ENCODE data around the gene TSHZ3. TPM values are rescaled to one million over a fixed set of nuclear protein-coding genes. Genes with fewer than 3 reads are reported as not detected.

TSHZ3 gene
- total and polyA plus RNA-seq, 4 donors = 1.9 to 12.9 (median 7.0) TPM

- peaks cover 0 to 10% (median 0%) of the 10 kb centered on the region in 4 donors for H3K36me3 ChIP-seq (ENCODE audit: control insufficient read depth in 4 of 4, insufficient read depth in 4 of 4, low read length in 4 of 4)
- H3K4me1 ChIP-seq (ENCODE audit: control insufficient read depth in 5 of 5, insufficient read depth in 5 of 5, low read length in 5 of 5) = peaks cover 0 to 79% (median 13%) of the 10 kb centered on the region in 5 donors
- DNase-seq = no peak
- ATAC-seq (ENCODE audit: insufficient read depth, low FRiP score) = no peak
- no peak overlapping the region for H3K4me3 ChIP-seq
- 6 to 8% methylated on average over 5 of the region's 5 CpGs for WGBS, 2 donors
- H3K27me3 ChIP-seq (ENCODE audit: control insufficient read depth in 3 of 3, insufficient read depth in 3 of 3, low read length in 2 of 3) = peaks cover 0 to 19% (median 0%) of the 10 kb centered on the region in 3 donors
- H3K9ac ChIP-seq (ENCODE audit: insufficient read depth in 1 of 2, low read length in 2 of 2) = peak overlapping the region in 1 of 2 donors; percentile 64
- H3K27ac ChIP-seq (ENCODE audit: low read depth in 1 of 2, low read length in 1 of 2) = peak overlapping the region in 1 of 2 donors; percentile 61
- TF ChIP-seq, protein P1, sequence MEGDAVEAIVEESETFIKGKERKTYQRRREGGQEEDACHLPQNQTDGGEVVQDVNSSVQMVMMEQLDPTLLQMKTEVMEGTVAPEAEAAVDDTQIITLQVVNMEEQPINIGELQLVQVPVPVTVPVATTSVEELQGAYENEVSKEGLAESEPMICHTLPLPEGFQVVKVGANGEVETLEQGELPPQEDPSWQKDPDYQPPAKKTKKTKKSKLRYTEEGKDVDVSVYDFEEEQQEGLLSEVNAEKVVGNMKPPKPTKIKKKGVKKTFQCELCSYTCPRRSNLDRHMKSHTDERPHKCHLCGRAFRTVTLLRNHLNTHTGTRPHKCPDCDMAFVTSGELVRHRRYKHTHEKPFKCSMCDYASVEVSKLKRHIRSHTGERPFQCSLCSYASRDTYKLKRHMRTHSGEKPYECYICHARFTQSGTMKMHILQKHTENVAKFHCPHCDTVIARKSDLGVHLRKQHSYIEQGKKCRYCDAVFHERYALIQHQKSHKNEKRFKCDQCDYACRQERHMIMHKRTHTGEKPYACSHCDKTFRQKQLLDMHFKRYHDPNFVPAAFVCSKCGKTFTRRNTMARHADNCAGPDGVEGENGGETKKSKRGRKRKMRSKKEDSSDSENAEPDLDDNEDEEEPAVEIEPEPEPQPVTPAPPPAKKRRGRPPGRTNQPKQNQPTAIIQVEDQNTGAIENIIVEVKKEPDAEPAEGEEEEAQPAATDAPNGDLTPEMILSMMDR (IDR thresholded peaks at IDR 0.05; ENCODE audit: control extremely low read depth, extremely low read depth) = no peak
- no peaks in the 10 kb centered on the region for H3K9me3 ChIP-seq (ENCODE audit: control insufficient read depth in 4 of 4, insufficient read depth in 3 of 4, low read length in 3 of 4)
These were observed 9.8 kb downstream of the TSHZ3 start for GRCh38 chr19:31339411-31339810.

- WGBS, 2 donors = 45 to 49% methylated on average over 10 of the region's 10 CpGs
- peak; percentile 41 for ATAC-seq (ENCODE audit: insufficient read depth, low FRiP score)
- TF ChIP-seq, protein P1 (IDR thresholded peaks at IDR 0.05; ENCODE audit: control extremely low read depth, extremely low read depth) = no peak
- Histone ChIP-seq H3K4me1 (ENCODE audit: control insufficient read depth in 5 of 5, insufficient read depth in 5 of 5, low read length in 5 of 5) (peaks cover 0 to 85% (median 13%) of the 10 kb centered on the region in 5 donors), H3K36me3 (ENCODE audit: control insufficient read depth in 4 of 4, insufficient read depth in 4 of 4, low read length in 4 of 4) (peaks cover 0 to 8% (median 0%) of the 10 kb centered on the region in 4 donors), H3K27ac (ENCODE audit: low read depth in 1 of 2, low read length in 1 of 2) (no peak overlapping the region), H3K9ac (ENCODE audit: insufficient read depth in 1 of 2, low read length in 2 of 2) (peak overlapping the region in 1 of 2 donors; percentile 64), H3K4me3 (no peak overlapping the region), H3K27me3 (ENCODE audit: control insufficient read depth in 3 of 3, insufficient read depth in 3 of 3, low read length in 2 of 3) (peaks cover 0 to 14% (median 0%) of the 10 kb centered on the region in 3 donors), H3K9me3 (ENCODE audit: control insufficient read depth in 4 of 4, insufficient read depth in 3 of 4, low read length in 3 of 4) (no peaks in the 10 kb centered on the region)
- peak; percentile 97 to 98 (median 98) for DNase-seq
These were observed 11.0 kb downstream of the TSHZ3 start for GRCh38 chr19:31338069-31338776.

DNA sequence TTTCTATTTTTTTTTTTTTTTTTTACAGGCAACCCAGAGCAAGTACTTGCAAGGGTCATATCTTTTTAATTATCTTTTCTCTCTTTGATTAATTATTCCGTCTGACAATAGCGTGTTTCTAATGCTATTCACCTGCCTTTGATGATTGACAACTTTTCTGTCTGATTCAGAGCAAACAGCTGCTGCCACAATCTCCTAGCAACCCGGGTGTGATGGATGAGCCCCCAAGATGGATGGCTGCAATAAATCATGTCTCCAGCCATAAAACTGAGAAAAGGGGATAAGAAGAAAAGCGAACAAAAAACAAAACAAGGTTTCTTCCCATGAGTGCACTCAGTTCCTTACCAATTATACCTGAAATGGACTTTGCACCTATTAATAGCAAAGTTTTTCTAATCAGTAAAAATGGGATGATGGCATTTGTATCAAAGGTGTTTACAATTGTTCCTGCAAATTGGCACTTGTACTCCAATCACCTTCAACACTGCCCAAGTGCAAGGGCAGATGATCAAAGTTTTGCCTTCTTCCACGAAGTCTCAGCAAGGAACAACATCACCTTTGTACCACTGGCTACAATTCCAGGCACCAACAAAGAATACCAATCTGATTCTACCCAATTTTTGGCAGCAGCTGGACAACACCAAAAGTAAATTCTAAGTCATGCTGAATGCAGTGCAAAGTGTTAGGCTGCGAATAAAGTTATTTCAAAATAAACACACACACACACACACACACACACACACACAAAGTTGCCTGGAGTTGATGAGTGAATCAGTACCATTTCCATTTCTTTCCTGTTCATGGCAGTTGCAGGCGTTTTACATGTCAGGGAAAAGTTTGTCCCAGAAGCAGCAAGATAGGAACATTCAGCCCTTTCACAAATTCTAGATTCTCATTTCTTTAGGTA is 12.0 kb downstream of the TSHZ3 start:
- Histone ChIP-seq H3K4me3 (no peak overlapping the region), H3K36me3 (ENCODE audit: control insufficient read depth in 4 of 4, insufficient read depth in 4 of 4, low read length in 4 of 4) (peaks cover 0 to 8% (median 0%) of the 10 kb centered on the region in 4 donors), H3K4me1 (ENCODE audit: control insufficient read depth in 5 of 5, insufficient read depth in 5 of 5, low read length in 5 of 5) (peaks cover 0 to 84% (median 13%) of the 10 kb centered on the region in 5 donors), H3K27ac (ENCODE audit: low read depth in 1 of 2, low read length in 1 of 2) (no peak overlapping the region), H3K9ac (ENCODE audit: insufficient read depth in 1 of 2, low read length in 2 of 2) (no peak overlapping the region), H3K27me3 (ENCODE audit: control insufficient read depth in 3 of 3, insufficient read depth in 3 of 3, low read length in 2 of 3) (peaks cover 0 to 6% (median 0%) of the 10 kb centered on the region in 3 donors), H3K9me3 (ENCODE audit: control insufficient read depth in 4 of 4, insufficient read depth in 3 of 4, low read length in 3 of 4) (no peaks in the 10 kb centered on the region)
- ATAC-seq (ENCODE audit: insufficient read depth, low FRiP score) = no peak
- 82 to 87% methylated on average over 7 of the region's 7 CpGs for WGBS, 2 donors
- TF ChIP-seq, protein P1 (IDR thresholded peaks at IDR 0.05; ENCODE audit: control extremely low read depth, extremely low read depth) = no peak
- DNase-seq = peak in 1 of 3 donors; percentile 46

Measured in lung (tissue), 12 donors.